ENCODE measurements around the gene RIMBP3B.
"Not testable (repeated sequence)": the region's sequence is repeated elsewhere in the genome, so short reads cannot be mapped to it uniquely, and the experiment has no call there.

DNA sequence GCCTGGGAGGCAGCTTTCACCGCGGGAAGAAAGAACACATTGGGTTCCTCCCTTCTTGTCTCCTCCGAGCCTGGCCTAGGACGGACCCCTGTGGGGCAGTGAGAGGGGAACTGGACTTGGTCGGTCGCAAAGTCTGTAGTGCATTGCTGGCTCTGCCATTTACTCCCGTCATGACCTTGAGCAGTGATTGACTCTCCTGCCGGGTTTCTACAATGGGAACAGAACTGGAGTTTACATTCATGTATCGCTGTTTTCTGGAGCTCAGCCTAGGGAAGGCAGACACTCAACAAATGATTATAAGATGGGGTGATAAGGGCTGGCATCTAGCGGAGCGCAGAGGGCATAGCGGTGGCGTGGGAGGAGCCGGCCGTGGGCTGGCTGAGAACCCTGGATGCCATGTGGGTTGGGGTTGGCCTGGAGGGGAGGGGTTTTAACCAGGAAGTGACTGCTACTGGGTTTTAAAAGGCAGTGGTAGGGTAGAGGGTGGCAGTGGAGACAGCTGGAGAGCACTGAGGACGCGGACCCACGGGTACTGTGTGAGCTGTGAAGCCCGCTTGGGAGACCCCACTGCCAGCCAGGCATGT lies 36.7 kb downstream of the RIMBP3B start:
- TF ChIP-seq ZNF749 (CRISPR knock-in tag; IDR thresholded peaks at IDR 0.05; ENCODE audit: borderline replicate concordance); POLR2A (IDR thresholded peaks at IDR 0.05; ENCODE audit: insufficient read depth in 1 of 2, low read depth in 2 of 2, low read length in 2 of 2); TRAFD1 (CRISPR knock-in tag; IDR thresholded peaks at IDR 0.05; ENCODE audit: borderline replicate concordance): not testable (repeated sequence)

Data from HepG2 (cell line).